IMR-90 (cell line): Measurements from ENCODE around the gene MALRD1. TPM values are rescaled to one million over a fixed set of nuclear protein-coding genes. Genes with fewer than 3 reads are reported as not detected.
"Not testable (repeated sequence)": the region's sequence is repeated elsewhere in the genome, so short reads cannot be mapped to it uniquely, and the experiment has no call there.

Experiments
- ATAC-seq: fragments of 200-7000 bp; cut with Tn5 transposase; 2 replicates; pipeline ENCODE4 v1.9.1; 2020; ENCODE audit warnings: low read depth, mild to moderate bottlenecking, moderate library complexity
- BruUV-seq: library from RNA; stranded (reverse); fragments of 400-500 nt; replicated peaks from 2 replicates; lab custom pipeline; 2021; lab: Mats Ljungman, UMichigan
- CTCF ChIA-PET: fragments of 300-600 bp; formaldehyde crosslinking; extraction: SDS; loops from one replicate; lab custom pipeline; 2021; ENCODE audit warnings: antibody characterized with exemption; lab: Yijun Ruan, JAX
- POLR2A ChIA-PET: fragments of 300-600 bp; sonication (Branson Sonifier 250); formaldehyde crosslinking; loops from one replicate; lab custom pipeline; 2022; ENCODE audit warnings: antibody characterized with exemption; ENCODE audit not compliant: unreplicated experiment; lab: Charles Lee
- DNase-seq: peaks from one replicate; pipeline ENCODE4 v3.0.0; 2013
- H2AFZ ChIP-seq: replicated peaks from 2 replicates; pipeline ENCODE3; 2013; ENCODE audit warnings: low read length, mild to moderate bottlenecking; ENCODE audit not compliant: poor library complexity
- H2AK5ac ChIP-seq: 2 replicates; pipeline ENCODE4 v1.6.1; 2013; ENCODE audit warnings: low read depth, low read length, inconsistent platforms
- H2AK9ac ChIP-seq: replicated peaks from 2 replicates; pipeline ENCODE3; 2013; ENCODE audit warnings: mild to moderate bottlenecking, low read depth, low read length, moderate library complexity; ENCODE audit not compliant: poor library complexity
- H2BK120ac ChIP-seq: 2 replicates; pipeline ENCODE4 v1.6.1; 2013; ENCODE audit warnings: low read depth, low read length, inconsistent platforms
- H2BK15ac ChIP-seq: 3 replicates; pipeline ENCODE4 v1.6.1; 2013; ENCODE audit warnings: low read depth, low read length, inconsistent platforms
- H2BK20ac ChIP-seq: 2 replicates; pipeline ENCODE4 v1.6.1; 2013; ENCODE audit warnings: low read depth, mild to moderate bottlenecking, inconsistent platforms, low read length, moderate library complexity
- H2BK5ac ChIP-seq: 2 replicates; pipeline ENCODE4 v1.6.1; 2013; ENCODE audit warnings: mild to moderate bottlenecking, low read depth, low read length, inconsistent platforms; ENCODE audit not compliant: poor library complexity, severe bottlenecking
- H3K14ac ChIP-seq: replicated peaks from 2 replicates; pipeline ENCODE4 v1.6.1; 2013; ENCODE audit warnings: low read depth, low read length, inconsistent platforms
- H3K18ac ChIP-seq: 2 replicates; pipeline ENCODE4 v1.6.1; 2013; ENCODE audit warnings: low read depth, low read length, control low read depth
- H3K23ac ChIP-seq: 2 replicates; pipeline ENCODE4 v1.6.1; 2013; ENCODE audit warnings: low read depth, low read length, inconsistent platforms
- H3K27ac ChIP-seq: 2 replicates; pipeline ENCODE4 v1.5.1; 2013; ENCODE audit warnings: mild to moderate bottlenecking, control low read depth, low read length; ENCODE audit not compliant: insufficient read depth
- H3K27me3 ChIP-seq: 2 replicates; pipeline ENCODE4 v1.6.1; 2013; ENCODE audit warnings: low read length; ENCODE audit not compliant: control insufficient read depth, insufficient read depth
- H3K36me3 ChIP-seq: 2 replicates; pipeline ENCODE4 v1.6.1; 2013; ENCODE audit warnings: low read length, mixed read lengths; ENCODE audit not compliant: control insufficient read depth, insufficient read depth
- H3K4ac ChIP-seq: 2 replicates; pipeline ENCODE4 v1.6.1; 2013; ENCODE audit warnings: low read depth, low read length, inconsistent platforms
- H3K4me1 ChIP-seq: 2 replicates; pipeline ENCODE4 v1.6.1; 2013; ENCODE audit warnings: low read length, mixed read lengths; ENCODE audit not compliant: control insufficient read depth, insufficient read depth
- H3K4me2 ChIP-seq: 2 replicates; pipeline ENCODE4 v1.6.1; 2013; ENCODE audit warnings: low read depth, mild to moderate bottlenecking, control low read depth, low read length, moderate library complexity
- H3K4me3 ChIP-seq: 2 replicates; pipeline ENCODE4 v1.5.1; 2013; ENCODE audit warnings: low read depth, mild to moderate bottlenecking, control low read depth, low read length, moderate library complexity; ENCODE audit not compliant: insufficient read depth
- H3K56ac ChIP-seq: 2 replicates; pipeline ENCODE4 v1.6.1; 2013; ENCODE audit warnings: low read length, inconsistent platforms; ENCODE audit not compliant: insufficient read depth; ENCODE audit errors: extremely low read depth
- H3K79me1 ChIP-seq, 2 experiments: 2 replicates each; pipeline ENCODE4 v1.6.1; 2013; ENCODE audit warnings: low read length in 2 of 2, inconsistent platforms in 1 of 2, low read depth in 1 of 2
- H3K9ac ChIP-seq: 2 replicates; pipeline ENCODE4 v1.6.1; 2013; ENCODE audit warnings: low read depth, low read length, control low read depth
- H3K9me1 ChIP-seq: 2 replicates; pipeline ENCODE4 v1.6.1; 2013; ENCODE audit warnings: low read length, inconsistent platforms; ENCODE audit not compliant: insufficient read depth
- H3K9me3 ChIP-seq: 2 replicates; pipeline ENCODE4 v1.6.1; 2013; ENCODE audit warnings: low read length; ENCODE audit not compliant: control insufficient read depth, insufficient read depth
- H4K20me1 ChIP-seq: 2 replicates; pipeline ENCODE4 v1.6.1; 2013; ENCODE audit warnings: low read length, inconsistent platforms; ENCODE audit not compliant: insufficient read depth
- H4K5ac ChIP-seq: 2 replicates; pipeline ENCODE4 v1.6.1; 2013; ENCODE audit warnings: mild to moderate bottlenecking, low read depth, low read length, control low read depth
- H4K8ac ChIP-seq, 2 experiments: 2 replicates each; pipeline ENCODE4 v1.6.1; 2013; ENCODE audit warnings: low read depth in 2 of 2, low read length in 2 of 2, control low read depth in 1 of 2, inconsistent platforms in 1 of 2
- H4K91ac ChIP-seq: 2 replicates; pipeline ENCODE4 v1.6.1; 2013; ENCODE audit warnings: low read depth, low read length, inconsistent platforms; ENCODE audit not compliant: insufficient read depth
- WGBS, 2 experiments: methylation state at CpG; one replicate each; pipeline versions ENCODE4 v1.1.5 to v1.1.7; 2013; ENCODE audit warnings: missing lambda C conversion rate in 2 of 2; ENCODE audit not compliant: insufficient read length in 1 of 2; ENCODE audit errors: extremely low coverage in 2 of 2; 5-methylcytosine and 5-hydroxymethylcytosine counted together
- dilution Hi-C: fragments of 300-500 bp; cut with HindIII; formaldehyde crosslinking; loops from one replicate; pipeline ENCODE4 v1.14.3; 2018; ENCODE audit warnings: low sequenced_read_pairs; ENCODE audit not compliant: unreplicated experiment
- in situ Hi-C: fragments of 300-500 bp; cut with MboI; formaldehyde crosslinking; loops from 3 replicates; pipeline ENCODE4 v1.14.3; 2019; ENCODE audit warnings: low sequenced_read_pairs, inconsistent platforms, mixed read lengths
- intact Hi-C: fragments of 100-400 bp; cut with micrococcal nuclease; formaldehyde crosslinking; loops from 2 replicates; pipeline ENCODE4 v1.10.0; 2022
- polyA plus RNA-seq, 3 experiments: library from polyadenylated mRNA; depleted of rRNA; stranded (reverse); fragments of >200 nt; gene quantifications; 2 replicates each; pipeline ENCODE4 v1.2.3, GENCODE V29; 2012; ENCODE audit warnings: low replicate concordance in 1 of 3
- total RNA-seq: library from RNA; depleted of rRNA; stranded (reverse); fragments of >200 nt; gene quantifications from 2 replicates; pipeline ENCODE4 v1.2.3, GENCODE V29; 2012

MALRD1 gene
- total and polyA plus RNA-seq, 2 of the 4 experiments (the other 2 are of a cell fraction) = 0.34 to 1.1 TPM

- H3K36me3 ChIP-seq, H4K8ac ChIP-seq, H3K56ac ChIP-seq, H3K14ac ChIP-seq, H2AK5ac ChIP-seq, in situ Hi-C loops, dilution Hi-C loops, H2BK5ac ChIP-seq, intact Hi-C loops, H3K27ac ChIP-seq, H4K5ac ChIP-seq, H3K23ac ChIP-seq, H4K91ac ChIP-seq, H3K9me3 ChIP-seq, DNase-seq, H3K27me3 ChIP-seq, H2BK15ac ChIP-seq, H3K79me1 ChIP-seq, H3K9me1 ChIP-seq, H3K4me2 ChIP-seq, H3K4me3 ChIP-seq, H3K4me1 ChIP-seq, ATAC-seq, H3K9ac ChIP-seq, H2BK120ac ChIP-seq, H2AK9ac ChIP-seq, H2AFZ ChIP-seq, H4K20me1 ChIP-seq, H3K18ac ChIP-seq, CTCF ChIA-PET, BruUV-seq, H2BK20ac ChIP-seq, H3K4ac ChIP-seq, POLR2A ChIA-PET: not testable (repeated sequence)
- WGBS, 2 experiments = 90% methylated on average over 2 of the region's 8 CpGs; no CpG with 5 or more reads in 1 of the 2 experiments
Observed at GRCh38 chr10:19510005-19510732, 461.6 kb downstream of the MALRD1 start.
